HCT116 (cell line): ENCODE measurements around the gene BRD2. TPM values are rescaled to one million over a fixed set of nuclear protein-coding genes. Genes with fewer than 3 reads are reported as not detected.

Experiments used
- ATAC-seq: fragments of 200-7000 bp; cut with Tn5 transposase; 2 replicates; pipeline ENCODE4 v1.9.1; 2020; ENCODE audit warnings: mild to moderate bottlenecking, moderate library complexity
- BruUV-seq: library from RNA; stranded (reverse); fragments of 400-500 nt; replicated peaks from 2 replicates; lab custom pipeline; 2021; lab: Mats Ljungman, UMichigan
- CTCF ChIA-PET: fragments of 300-600 bp; sonication (Branson Sonifier 250); formaldehyde crosslinking; loops from one replicate; lab custom pipeline; 2021; ENCODE audit warnings: antibody characterized with exemption; lab: Charles Lee
- POLR2A ChIA-PET: fragments of 300-600, 350-600 bp; sonication (Branson Sonifier 250); formaldehyde crosslinking; loops from one replicate; lab custom pipeline; 2021; ENCODE audit warnings: antibody characterized with exemption; lab: Charles Lee
- RAD21 ChIA-PET, 2 experiments: fragments of 300-600 bp; sonication (Branson Sonifier 250); formaldehyde crosslinking; loops; one replicate each; lab custom pipeline; 2023; ENCODE audit warnings: low total read pairs in 2 of 2; ENCODE audit not compliant: uncharacterized antibody in 2 of 2, unreplicated experiment in 2 of 2, low non-redundant PET in 1 of 2; lab: Charles Lee
- DNase-seq: peaks from one replicate; pipeline ENCODE4 v3.0.0-alpha.2; 2010; ENCODE audit warnings: low read depth, low spot score
- H2AFZ ChIP-seq: fragments of 200-600 bp; shearing (Covaris generic), sonication (generic); 2 replicates; pipeline ENCODE4 v1.6.1; 2017; ENCODE audit warnings: low read depth, mixed run types, mixed read lengths, antibody characterized with exemption, low read length; ENCODE audit not compliant: poor library complexity, severe bottlenecking
- H3K27ac ChIP-seq: 2 replicates; pipeline ENCODE4 v1.5.1; 2012; ENCODE audit warnings: low read depth, low read length
- H3K27me3 ChIP-seq: fragments of 200-600 bp; sonication (generic); 2 replicates; pipeline ENCODE4 v1.6.1; 2016; ENCODE audit warnings: mixed run types, low read length, mixed read lengths; ENCODE audit not compliant: insufficient read depth
- H3K36me3 ChIP-seq, 2 experiments: fragments of 200-500 bp in 1 of 2; fragments of 200-600 bp in 1 of 2; sonication (Bioruptor generic) in 1 of 2; sonication (generic) in 1 of 2; 2 replicates each; pipeline versions ENCODE4 v1.5.1 to v1.6.1; 2014 to 2016; ENCODE audit warnings: low read length in 2 of 2, inconsistent platforms in 1 of 2, mixed read lengths in 1 of 2, mixed run types in 1 of 2; ENCODE audit not compliant: insufficient read depth in 2 of 2, control insufficient read depth in 1 of 2
- H3K4me1 ChIP-seq, 2 experiments: fragments of 200-600 bp in 1 of 2; sonication (generic) in 1 of 2; 2 replicates each; pipeline versions ENCODE4 v1.5.1 to v1.6.1; 2012 to 2017; ENCODE audit warnings: low read length in 2 of 2, inconsistent platforms in 1 of 2, mild to moderate bottlenecking in 1 of 2, mixed read lengths in 1 of 2, mixed run types in 1 of 2, moderate library complexity in 1 of 2; ENCODE audit not compliant: insufficient read depth in 2 of 2, control insufficient read depth in 1 of 2
- H3K4me2 ChIP-seq: fragments of 200-600 bp; sonication (generic); 2 replicates; pipeline ENCODE4 v1.6.1; 2017; ENCODE audit warnings: mixed run types, low read length, mixed read lengths
- H3K4me3 ChIP-seq, 2 experiments: fragments of 200-600 bp in 1 of 2; sonication (generic) in 1 of 2; replicated peaks in 1 of 2; 2 replicates each; pipeline ENCODE4 v1.5.1; 2011 to 2016; ENCODE audit warnings: low read length in 2 of 2, control low read depth in 1 of 2, low read depth in 1 of 2, mild to moderate bottlenecking in 1 of 2, mixed read lengths in 1 of 2, mixed run types in 1 of 2
- H3K79me2 ChIP-seq: fragments of 200-600 bp; sonication (generic); 2 replicates; pipeline ENCODE4 v1.6.1; 2017; ENCODE audit warnings: mild to moderate bottlenecking, mixed run types, low read length, moderate library complexity, mixed read lengths; ENCODE audit not compliant: insufficient read depth
- H3K9ac ChIP-seq: fragments of 200-600 bp; sonication (generic); 2 replicates; pipeline ENCODE4 v1.6.1; 2016; ENCODE audit warnings: low read length, mixed read lengths
- H3K9me2 ChIP-seq: fragments of 200-600 bp; sonication (generic), shearing (Covaris generic); 2 replicates; pipeline ENCODE4 v1.6.1; 2017; ENCODE audit warnings: mixed run types, mild to moderate bottlenecking, moderate library complexity; ENCODE audit not compliant: insufficient read depth
- H3K9me3 ChIP-seq, 2 experiments: fragments of 200-500 bp in 1 of 2; fragments of 200-600 bp in 1 of 2; sonication (Bioruptor generic) in 1 of 2; sonication (generic) in 1 of 2; 2 replicates each; pipeline ENCODE4 v1.6.1; 2014 to 2017; ENCODE audit warnings: low read length in 2 of 2, mixed read lengths in 2 of 2, inconsistent platforms in 1 of 2, low read depth in 1 of 2, mild to moderate bottlenecking in 1 of 2, mixed run types in 1 of 2, moderate library complexity in 1 of 2; ENCODE audit not compliant: control insufficient read depth in 1 of 2, insufficient read depth in 1 of 2
- H4K20me1 ChIP-seq: fragments of 200-600 bp; sonication (generic), shearing (Covaris generic); 2 replicates; pipeline ENCODE4 v1.6.1; 2017; ENCODE audit warnings: mixed run types, mild to moderate bottlenecking, moderate library complexity; ENCODE audit not compliant: insufficient read depth
- CBX3 ChIP-seq: IDR thresholded peaks from 2 replicates; pipeline ENCODE4 v1.6.1; 2012; ENCODE audit warnings: low read depth
- EZH2phosphoT487 ChIP-seq: fragments of 200-600 bp; IDR thresholded peaks from 2 replicates; pipeline ENCODE4 v1.6.1; 2018; ENCODE audit warnings: antibody characterized with exemption, borderline replicate concordance
- JUND ChIP-seq: IDR thresholded peaks from 2 replicates; pipeline ENCODE4 v1.6.1; 2012
- POLR2A ChIP-seq: IDR thresholded peaks from 2 replicates; pipeline ENCODE4 v1.7.0; 2011; ENCODE audit warnings: borderline replicate concordance; ENCODE audit not compliant: insufficient read depth, insufficient read length; ENCODE audit errors: extremely low read depth
- POLR2AphosphoS5 ChIP-seq: IDR thresholded peaks from 2 replicates; pipeline ENCODE4 v1.6.1; 2011; ENCODE audit warnings: mild to moderate bottlenecking, low read depth, low read length, moderate library complexity
- SP1 ChIP-seq: IDR thresholded peaks from 2 replicates; pipeline ENCODE4 v1.6.1; 2012; ENCODE audit warnings: low read depth
- TCF7L2 ChIP-seq: IDR thresholded peaks from 2 replicates; pipeline ENCODE4 v1.7.0; 2011; ENCODE audit warnings: borderline replicate concordance, inconsistent platforms; ENCODE audit not compliant: insufficient read depth, insufficient read length; ENCODE audit errors: extremely low read depth
- YY1 ChIP-seq: IDR thresholded peaks from 2 replicates; pipeline ENCODE4 v1.6.1; 2011; ENCODE audit warnings: low read length, low read depth, moderate library complexity, mild to moderate bottlenecking; ENCODE audit not compliant: insufficient replicate concordance; ENCODE audit errors: extremely low read depth
- ZFX ChIP-seq: fragments of 450-650 bp; IDR thresholded peaks from 2 replicates; pipeline ENCODE4 v1.6.1; 2017
- intact Hi-C: fragments of 100-400 bp; cut with micrococcal nuclease; formaldehyde crosslinking; loops from 2 replicates; pipeline ENCODE4 v1.10.0; 2022
- total RNA-seq: library from RNA; stranded (reverse); gene quantifications from one replicate; pipeline ENCODE4 v1.2.1, GENCODE V29; 2021; ENCODE audit not compliant: unreplicated experiment
- TF ChIP-seq, protein P1 (sequence below), 3 experiments: fragments of 200-600 bp in 1 of 3; sonication (generic) in 1 of 3; IDR thresholded peaks in 2 of 3; conservative IDR thresholded peaks in 1 of 3; 2 replicates each; pipeline ENCODE4 v1.5.1; 2012 to 2017; ENCODE audit warnings: low read depth in 2 of 3, low read length in 2 of 3, antibody characterized with exemption in 1 of 3, borderline replicate concordance in 1 of 3, control low read depth in 1 of 3, mild to moderate bottlenecking in 1 of 3, mixed read lengths in 1 of 3, mixed run types in 1 of 3, moderate library complexity in 1 of 3; ENCODE audit not compliant: insufficient read depth in 1 of 3
- TF ChIP-seq, protein P2 (sequence below): IDR thresholded peaks from 2 replicates; pipeline ENCODE4 v1.6.1; 2012

Gene BRD2
- total RNA-seq, 1 experiment from 2014 or later, result 260 TPM

DNA sequence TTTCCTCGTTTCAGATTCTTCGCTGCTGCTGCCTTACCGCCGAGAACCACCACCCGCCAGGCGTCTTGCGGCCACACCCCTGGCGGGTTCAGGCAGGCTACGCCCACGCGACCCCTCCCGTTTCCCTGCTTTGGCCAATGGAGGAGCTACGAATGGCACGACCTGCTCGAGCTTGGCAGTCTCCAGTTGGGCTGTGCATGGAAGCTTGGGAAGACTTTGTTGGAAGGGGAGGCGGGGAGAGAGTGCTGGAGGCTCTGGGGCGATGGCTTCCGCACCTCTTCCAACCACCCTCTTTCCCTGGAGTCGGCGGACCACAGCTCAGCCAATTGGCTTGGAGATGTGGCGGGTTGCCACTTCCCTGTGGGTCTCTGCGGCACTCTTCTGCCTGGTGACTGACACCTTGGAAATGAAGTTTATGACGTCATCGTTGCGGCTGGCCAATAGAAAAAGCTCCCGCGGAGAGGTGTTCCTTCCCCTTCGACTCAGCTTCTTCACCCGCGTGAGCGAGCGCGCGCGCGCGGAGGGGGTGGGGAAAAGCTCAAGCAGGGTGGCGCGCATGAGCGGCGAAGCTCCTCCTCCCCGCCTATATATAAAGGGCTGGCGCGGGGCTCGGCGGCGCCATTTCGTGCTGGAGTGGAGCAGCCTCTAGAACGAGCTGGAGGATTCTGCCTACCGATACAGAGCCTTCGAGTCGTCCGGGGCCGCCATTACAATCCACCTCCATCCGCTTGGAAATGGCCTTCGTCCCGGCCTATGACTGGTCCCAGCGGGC, 3.4 kb downstream of the BRD2 start:
- intact Hi-C loops, result no loop called here

DNA sequence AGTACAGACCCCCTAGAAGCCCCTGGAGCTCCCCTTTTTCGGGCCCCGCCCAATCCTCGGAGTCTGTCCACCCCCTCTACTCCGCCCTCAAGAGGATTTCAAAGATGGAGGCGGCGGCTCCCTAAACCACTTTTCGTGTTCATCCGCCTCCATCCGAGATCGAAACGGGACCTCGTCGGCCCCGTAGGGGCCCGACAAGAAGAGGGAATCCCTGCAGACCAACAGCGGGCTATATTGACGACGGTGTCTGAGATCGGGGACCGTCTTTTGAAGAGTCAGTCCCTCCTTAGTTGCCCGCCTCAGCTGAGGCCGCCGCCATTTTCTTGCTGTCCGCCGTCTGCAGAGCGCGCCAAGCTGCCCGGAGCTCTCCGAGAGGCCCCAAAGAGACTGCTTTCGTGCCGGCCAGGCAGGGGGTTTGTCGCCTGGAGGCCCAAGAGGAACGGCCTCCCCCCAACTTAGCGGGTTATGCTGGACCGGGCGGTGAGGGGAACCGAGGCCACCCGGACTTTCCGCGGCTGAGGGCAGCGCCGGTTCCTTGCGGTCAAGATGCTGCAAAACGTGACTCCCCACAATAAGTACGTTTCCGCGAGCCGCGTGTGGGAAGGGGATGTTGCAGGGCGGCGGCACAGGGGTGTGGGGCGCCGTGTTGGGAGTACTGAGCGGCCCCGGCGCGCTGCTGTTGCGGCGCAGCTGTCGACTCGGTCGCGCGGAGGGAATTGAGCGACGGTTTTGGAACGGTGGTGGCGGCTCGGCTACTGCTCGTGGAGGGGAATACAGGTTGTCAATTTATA, 4.2 kb downstream of the BRD2 start:
- H3K79me2 ChIP-seq, result peaks cover 84% of the 10 kb centered on the region
- DNase-seq (no peak), ATAC-seq (peak; percentile 15)
- ChIA-PET POLR2A (interaction anchor here (0.6 to 8.1 kb wide), 36 partner anchors 9 to 1264 kb away, joined by 3 to 227 read pairs (median 8); partner anchors contain the start of genes ATF6B, BAK1, HLA-DMA and HLA-DMB), CTCF (interaction anchor here (0.8 to 7.8 kb wide), 11 partner anchors 8 to 147 kb away, joined by 3 to 73 read pairs (median 4); partner anchors contain the start of genes HLA-DMA, PSMB9, TAP1 and TAP2), RAD21 (interaction anchor here in 1 of 2 experiments (0.9 to 1.7 kb wide), 2 partner anchors 12 to 78 kb away, joined by 3 to 4 read pairs; no protein-coding TSS in a partner anchor)
- no peak overlapping the region for H2AFZ ChIP-seq
- H3K4me2 ChIP-seq, result peak overlapping the region; percentile 84
- peaks cover 5 to 52% of the 10 kb centered on the region in 2 experiments; a peak in 3 of 4 replicates for H3K4me1 ChIP-seq
- H3K9me3 ChIP-seq, result no peaks in the 10 kb centered on the region
- H3K36me3 ChIP-seq, result peaks cover 40 to 52% of the 10 kb centered on the region in 2 experiments
- H3K4me3 ChIP-seq, result peak overlapping the region; percentile 82 to 95
- peak overlapping the region; percentile 70 for H3K27ac ChIP-seq
- no peaks in the 10 kb centered on the region for H3K27me3 ChIP-seq
- BruUV-seq, result no TSS peak
- H4K20me1 ChIP-seq, result peaks cover 50% of the 10 kb centered on the region; the same call in 1 of the 2 replicates
- TF ChIP-seq TCF7L2 (peak; percentile 48), EZH2phosphoT487 (no peak), JUND (no peak), POLR2A (peak; percentile 16), YY1 (peak; percentile 26), SP1 (no peak), ZFX (peak; percentile 34; the same call in 1 of the 2 replicates)
- TF ChIP-seq, protein P1, sequence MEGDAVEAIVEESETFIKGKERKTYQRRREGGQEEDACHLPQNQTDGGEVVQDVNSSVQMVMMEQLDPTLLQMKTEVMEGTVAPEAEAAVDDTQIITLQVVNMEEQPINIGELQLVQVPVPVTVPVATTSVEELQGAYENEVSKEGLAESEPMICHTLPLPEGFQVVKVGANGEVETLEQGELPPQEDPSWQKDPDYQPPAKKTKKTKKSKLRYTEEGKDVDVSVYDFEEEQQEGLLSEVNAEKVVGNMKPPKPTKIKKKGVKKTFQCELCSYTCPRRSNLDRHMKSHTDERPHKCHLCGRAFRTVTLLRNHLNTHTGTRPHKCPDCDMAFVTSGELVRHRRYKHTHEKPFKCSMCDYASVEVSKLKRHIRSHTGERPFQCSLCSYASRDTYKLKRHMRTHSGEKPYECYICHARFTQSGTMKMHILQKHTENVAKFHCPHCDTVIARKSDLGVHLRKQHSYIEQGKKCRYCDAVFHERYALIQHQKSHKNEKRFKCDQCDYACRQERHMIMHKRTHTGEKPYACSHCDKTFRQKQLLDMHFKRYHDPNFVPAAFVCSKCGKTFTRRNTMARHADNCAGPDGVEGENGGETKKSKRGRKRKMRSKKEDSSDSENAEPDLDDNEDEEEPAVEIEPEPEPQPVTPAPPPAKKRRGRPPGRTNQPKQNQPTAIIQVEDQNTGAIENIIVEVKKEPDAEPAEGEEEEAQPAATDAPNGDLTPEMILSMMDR (IDR thresholded peaks at IDR 0.05 in 2 of 3, conservative IDR thresholded peaks at IDR 0.05 in 1 of 3; ENCODE audit: borderline replicate concordance in 1 of 3, insufficient read depth in 1 of 3, low read depth in 2 of 3, low read length in 2 of 3), result no peak
- TF ChIP-seq, protein P2, sequence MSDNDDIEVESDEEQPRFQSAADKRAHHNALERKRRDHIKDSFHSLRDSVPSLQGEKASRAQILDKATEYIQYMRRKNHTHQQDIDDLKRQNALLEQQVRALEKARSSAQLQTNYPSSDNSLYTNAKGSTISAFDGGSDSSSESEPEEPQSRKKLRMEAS, result no peak
- intact Hi-C loops, result no loop called here
- no peaks in the 10 kb centered on the region for H3K9me2 ChIP-seq
- H3K9ac ChIP-seq, result peak overlapping the region; percentile 94

More for the DNA sequence above, 3.4 kb downstream of the BRD2 start:
- Histone ChIP-seq H3K9me3 (no peaks in the 10 kb centered on the region), H4K20me1 (peaks cover 42% of the 10 kb centered on the region; the same call in 1 of the 2 replicates), H3K79me2 (peaks cover 84% of the 10 kb centered on the region), H2AFZ (no peak overlapping the region), H3K9me2 (no peaks in the 10 kb centered on the region), H3K9ac (peak overlapping the region; percentile 94), H3K4me3 (peak overlapping the region; percentile 82 to 95), H3K4me2 (peak overlapping the region; percentile 84), H3K27me3 (no peaks in the 10 kb centered on the region), H3K36me3 (peaks cover 32 to 44% of the 10 kb centered on the region in 2 experiments), H3K27ac (peak overlapping the region; percentile 97), H3K4me1 (peaks cover 11 to 60% of the 10 kb centered on the region in 2 experiments)
- BruUV-seq, result no TSS peak
- RAD21 ChIA-PET, result interaction anchor here in 1 of 2 experiments (0.9 to 1.7 kb wide), 2 partner anchors 13 to 77 kb away, joined by 3 to 4 read pairs; no protein-coding TSS in a partner anchor
- peak; percentile 100 for DNase-seq
- TF ChIP-seq YY1, result peak; percentile 93
- peak; percentile 99 for TF ChIP-seq POLR2AphosphoS5
- TF ChIP-seq POLR2A, result peak; percentile 98
- TF ChIP-seq CBX3, result no peak
- CTCF ChIA-PET, result interaction anchor here (0.5 to 7.8 kb wide), 14 partner anchors 9 to 146 kb away, joined by 3 to 73 read pairs (median 4); partner anchors contain the start of genes HLA-DMA, PSMB9, TAP1 and TAP2
- POLR2A ChIA-PET, result interaction anchor here (0.6 to 8.1 kb wide), 49 partner anchors 8 to 1265 kb away, joined by 3 to 227 read pairs (median 4); partner anchors contain the start of genes ATF6B, BAK1, HLA-DMA and HLA-DMB
- ATAC-seq, result peak; percentile 57
